Epithelial cell of esophagus (primary cell): Measurements from ENCODE around the gene SH3GL3.
A peak's percentile ranks its signal among the peaks of the same experiment; 100 is the strongest.

Experiments used
- DNase-seq: peaks from one replicate; pipeline ENCODE4 v3.0.0; 2010; ENCODE audit warnings: low read depth
- H3K4me3 ChIP-seq: 2 replicates; pipeline ENCODE4 v1.5.1; 2011; ENCODE audit warnings: mild to moderate bottlenecking, low read length, control low read depth
- CTCF ChIP-seq: IDR thresholded peaks from 2 replicates; pipeline ENCODE4 v1.5.1; 2011; ENCODE audit warnings: low read depth, mild to moderate bottlenecking, low read length, control low read depth, inconsistent platforms; ENCODE audit not compliant: insufficient read depth; ENCODE audit errors: missing control alignments

SH3GL3 gene

GRCh38 chr15:83585601-83586335 lies 138.6 kb downstream of the SH3GL3 start:
- peak; percentile 23 for DNase-seq
- no peak for TF ChIP-seq CTCF
- H3K4me3 ChIP-seq = no peak overlapping the region

GRCh38 chr15:83587091-83587490 lies 139.9 kb downstream of the SH3GL3 start:
- no peak for TF ChIP-seq CTCF
- H3K4me3 ChIP-seq = no peak overlapping the region

GRCh38 chr15:83588441-83588840 lies 141.3 kb downstream of the SH3GL3 start:
- no peak for TF ChIP-seq CTCF
- DNase-seq = no peak
- H3K4me3 ChIP-seq = no peak overlapping the region

More at GRCh38 chr15:83587091-83587490, 139.9 kb downstream of the SH3GL3 start:
- no peak for DNase-seq

GRCh38 chr15:83592370-83593040 lies 145.4 kb downstream of the SH3GL3 start:
- TF ChIP-seq CTCF = no peak

DNA sequence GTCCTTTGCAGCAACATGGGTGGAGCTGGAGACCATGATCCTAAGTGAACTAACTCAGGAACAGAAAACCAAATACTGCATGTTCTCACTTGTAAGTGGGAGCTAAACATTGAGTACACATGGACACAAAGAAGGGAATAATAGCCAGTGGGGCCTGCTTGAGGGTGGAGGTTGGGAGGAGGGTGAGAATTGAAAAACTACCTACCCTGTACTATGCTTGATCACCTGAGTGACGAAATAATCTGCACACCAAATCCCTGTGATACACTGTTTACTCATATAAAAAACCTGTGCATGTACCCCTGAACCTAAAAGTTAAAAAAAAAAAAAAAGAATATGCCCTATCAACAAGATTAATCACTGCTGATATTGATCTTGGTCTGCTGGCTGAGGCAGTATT lies 148.1 kb downstream of the SH3GL3 start:
- DNase-seq = peak; percentile 51
- H3K4me3 ChIP-seq = no peak overlapping the region
- TF ChIP-seq CTCF = no peak

More at GRCh38 chr15:83592370-83593040, 145.4 kb downstream of the SH3GL3 start:
- no peak overlapping the region for H3K4me3 ChIP-seq
- DNase-seq = no peak

GRCh38 chr15:83598031-83598430 lies 150.9 kb downstream of the SH3GL3 start:
- no peak overlapping the region for H3K4me3 ChIP-seq
- DNase-seq = no peak
- TF ChIP-seq CTCF = no peak
